Measurements from ENCODE around the gene SLC43A1.

The SLC43A1 gene

DNA sequence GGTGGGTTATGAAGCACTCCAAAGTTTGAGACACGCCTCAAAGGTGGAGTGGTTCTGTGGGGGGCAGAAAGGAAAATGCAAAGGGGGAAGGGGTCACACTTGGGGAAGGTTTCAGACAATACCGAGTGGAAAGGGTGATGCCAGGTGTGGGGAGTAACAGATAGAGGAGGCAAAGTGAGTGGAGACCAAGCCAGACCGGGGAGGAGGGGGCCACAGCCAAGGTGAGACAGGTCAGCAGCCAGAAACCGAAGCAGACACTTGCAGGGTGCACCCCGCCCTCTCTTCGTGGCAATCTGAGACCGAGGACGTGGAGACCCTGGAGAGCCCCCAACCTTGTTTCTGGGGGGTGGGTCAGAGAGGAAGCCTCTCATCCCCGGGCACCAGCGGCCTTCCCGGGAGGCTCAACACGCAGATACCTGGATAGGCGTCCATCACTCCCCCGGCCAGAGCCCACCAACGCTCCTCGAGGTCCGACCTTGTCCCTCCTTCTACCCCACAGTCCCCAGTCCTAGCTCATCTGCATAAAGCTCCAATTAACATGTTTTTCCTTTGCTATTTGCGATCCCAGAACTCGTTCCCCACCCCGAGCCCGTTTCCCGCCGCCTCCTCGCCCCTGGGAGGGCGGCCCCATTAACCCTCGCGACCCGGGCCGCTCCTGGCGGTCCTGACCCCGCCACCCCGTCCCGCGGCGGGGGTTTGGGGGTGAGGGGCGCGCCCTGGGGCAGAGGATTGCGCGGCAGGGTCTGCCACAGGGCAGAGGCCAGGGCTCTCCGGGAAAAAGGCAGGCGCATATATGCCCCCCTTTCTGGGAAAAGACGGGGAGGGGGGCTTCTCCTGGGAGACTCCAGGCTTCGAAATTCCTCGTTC, 33.4 kb downstream of the SLC43A1 start:
- no peak for DNase-seq (ENCODE audit: low read depth)
- H3K4me3 ChIP-seq (ENCODE audit: control insufficient read depth, low read depth, low read length) = peak overlapping the region; percentile 37
- TF ChIP-seq, protein P1, sequence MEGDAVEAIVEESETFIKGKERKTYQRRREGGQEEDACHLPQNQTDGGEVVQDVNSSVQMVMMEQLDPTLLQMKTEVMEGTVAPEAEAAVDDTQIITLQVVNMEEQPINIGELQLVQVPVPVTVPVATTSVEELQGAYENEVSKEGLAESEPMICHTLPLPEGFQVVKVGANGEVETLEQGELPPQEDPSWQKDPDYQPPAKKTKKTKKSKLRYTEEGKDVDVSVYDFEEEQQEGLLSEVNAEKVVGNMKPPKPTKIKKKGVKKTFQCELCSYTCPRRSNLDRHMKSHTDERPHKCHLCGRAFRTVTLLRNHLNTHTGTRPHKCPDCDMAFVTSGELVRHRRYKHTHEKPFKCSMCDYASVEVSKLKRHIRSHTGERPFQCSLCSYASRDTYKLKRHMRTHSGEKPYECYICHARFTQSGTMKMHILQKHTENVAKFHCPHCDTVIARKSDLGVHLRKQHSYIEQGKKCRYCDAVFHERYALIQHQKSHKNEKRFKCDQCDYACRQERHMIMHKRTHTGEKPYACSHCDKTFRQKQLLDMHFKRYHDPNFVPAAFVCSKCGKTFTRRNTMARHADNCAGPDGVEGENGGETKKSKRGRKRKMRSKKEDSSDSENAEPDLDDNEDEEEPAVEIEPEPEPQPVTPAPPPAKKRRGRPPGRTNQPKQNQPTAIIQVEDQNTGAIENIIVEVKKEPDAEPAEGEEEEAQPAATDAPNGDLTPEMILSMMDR (conservative IDR thresholded peaks at IDR 0.05; ENCODE audit: control insufficient read depth, insufficient read depth, low read depth, low read length) = no peak

DNA sequence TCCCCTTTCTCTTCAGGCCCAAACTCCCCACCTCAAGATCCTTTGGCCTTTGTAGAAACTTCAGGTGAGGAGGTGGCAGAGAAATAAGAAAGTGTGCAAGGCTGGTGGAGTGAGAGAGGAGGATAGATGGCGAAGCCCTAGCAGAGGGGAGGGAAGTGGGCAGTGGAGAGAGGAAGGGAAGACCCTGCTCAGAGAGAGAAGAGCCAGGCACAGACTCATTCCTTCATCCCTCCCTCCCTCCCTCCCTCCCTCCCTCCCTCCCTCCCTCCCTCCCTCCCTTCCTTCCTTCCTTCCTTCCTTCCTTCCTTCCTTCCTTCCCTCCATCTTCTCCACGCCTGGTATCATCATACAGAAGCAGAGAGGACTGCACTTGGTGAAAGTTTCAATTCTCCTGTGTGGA, 34.2 kb downstream of the SLC43A1 start:
- H3K4me3 ChIP-seq (ENCODE audit: control insufficient read depth, low read depth, low read length) = no peak overlapping the region
- no peak for DNase-seq (ENCODE audit: low read depth)
- TF ChIP-seq, protein P1 (conservative IDR thresholded peaks at IDR 0.05; ENCODE audit: control insufficient read depth, insufficient read depth, low read depth, low read length) = no peak

DNA sequence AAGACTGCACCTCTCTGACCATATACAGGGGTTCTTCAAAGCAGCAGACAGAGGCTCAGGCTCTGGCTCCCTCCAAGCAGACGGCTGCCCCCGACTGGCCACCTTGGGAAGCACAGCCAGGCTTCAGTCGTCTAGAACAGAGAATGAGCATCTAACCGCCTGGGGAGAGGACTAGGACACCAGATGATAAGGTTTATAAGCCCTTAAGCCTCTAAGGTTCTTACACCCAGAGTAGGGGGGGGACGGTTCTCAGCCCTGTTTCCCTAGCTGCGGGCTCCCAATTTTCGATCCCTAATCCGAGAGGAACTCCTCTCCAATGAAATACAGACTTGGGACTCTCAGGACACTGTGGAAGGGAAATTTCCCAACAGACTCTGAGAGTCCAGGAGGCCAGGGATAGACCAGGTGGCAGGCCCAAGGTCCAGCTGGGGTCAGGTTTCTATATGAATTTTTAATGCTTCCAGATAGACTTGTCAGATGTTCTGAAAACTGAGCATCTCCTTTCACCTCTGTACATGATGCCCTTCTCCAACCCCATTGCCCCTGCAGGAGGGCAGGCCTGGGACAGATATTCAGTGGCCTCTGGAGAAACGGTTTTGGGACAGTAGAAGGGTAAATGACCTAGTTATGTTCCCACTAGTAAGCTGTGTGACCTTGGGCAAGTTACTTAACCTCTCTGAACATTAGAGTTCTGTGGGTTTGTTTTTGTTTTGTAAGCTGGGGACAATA, 34.9 kb downstream of the SLC43A1 start:
- no peak overlapping the region for H3K4me3 ChIP-seq (ENCODE audit: control insufficient read depth, low read depth, low read length)
- peak; percentile 58 for DNase-seq (ENCODE audit: low read depth)
- TF ChIP-seq, protein P1 (conservative IDR thresholded peaks at IDR 0.05; ENCODE audit: control insufficient read depth, insufficient read depth, low read depth, low read length) = peak; percentile 85

- H3K4me3 ChIP-seq (ENCODE audit: control insufficient read depth, low read depth, low read length) = no peak overlapping the region
- DNase-seq (ENCODE audit: low read depth) = no peak
- TF ChIP-seq, protein P1 (conservative IDR thresholded peaks at IDR 0.05; ENCODE audit: control insufficient read depth, insufficient read depth, low read depth, low read length) = no peak
Measured at GRCh38 chr11:57479911-57480310, 35.6 kb downstream of the SLC43A1 start.

- no peak overlapping the region for H3K4me3 ChIP-seq (ENCODE audit: control insufficient read depth, low read depth, low read length)
- DNase-seq (ENCODE audit: low read depth) = no peak
- TF ChIP-seq, protein P1 (conservative IDR thresholded peaks at IDR 0.05; ENCODE audit: control insufficient read depth, insufficient read depth, low read depth, low read length) = no peak
Measured at GRCh38 chr11:57479021-57479663, 36.4 kb downstream of the SLC43A1 start.

- DNase-seq (ENCODE audit: low read depth) = no peak
- TF ChIP-seq, protein P1 (conservative IDR thresholded peaks at IDR 0.05; ENCODE audit: control insufficient read depth, insufficient read depth, low read depth, low read length) = no peak
- no peak overlapping the region for H3K4me3 ChIP-seq (ENCODE audit: control insufficient read depth, low read depth, low read length)
Measured at GRCh38 chr11:57477507-57478189, 37.9 kb downstream of the SLC43A1 start.
